Stomach (tissue), 9 donors: ENCODE measurements around the gene SGCA. TPM values are rescaled to one million over a fixed set of nuclear protein-coding genes. Genes with fewer than 3 reads are reported as not detected.

Source experiments
- DNase-seq, 2 donors: peaks; one replicate each; pipeline versions ENCODE4 v3.0.0 to v3.0.0-alpha.2; 2013 to 2019
- H3K27ac ChIP-seq, 5 donors: fragments of 200-600 bp in 4 of 5; sonication (generic) in 4 of 5; one replicate each; pipeline ENCODE4 v1.5.1; 2013 to 2019; ENCODE audit warnings: mild to moderate bottlenecking in 1 of 5, moderate library complexity in 1 of 5
- H3K27me3 ChIP-seq, 3 donors: fragments of 200-600 bp; sonication (generic); one replicate each; pipeline ENCODE4 v1.5.1; 2017 to 2019; ENCODE audit warnings: mixed run types in 1 of 3
- H3K36me3 ChIP-seq, 4 donors: fragments of 200-600 bp; sonication (generic); 1 replicate in 3 of 4; 2 replicates in 1 of 4; pipeline ENCODE4 v1.5.1; 2016 to 2019
- H3K4me1 ChIP-seq, 4 donors: fragments of 200-600 bp; sonication (generic); one replicate each; pipeline ENCODE4 v1.5.1; 2016 to 2019
- H3K4me3 ChIP-seq, 4 donors: fragments of 200-600 bp; sonication (generic) in 3 of 4; one replicate each; pipeline ENCODE4 v1.5.1; 2016 to 2019; ENCODE audit warnings: mild to moderate bottlenecking in 1 of 4
- H3K9me3 ChIP-seq, 4 donors: fragments of 200-600 bp; sonication (generic); one replicate each; pipeline ENCODE4 v1.5.1; 2016 to 2019
- CTCF ChIP-seq, 7 experiments: fragments of 450-650 bp in 4 of 7; fragments of 200-600 bp in 3 of 7; sonication (generic) in 3 of 7; IDR thresholded peaks; one replicate each; pipeline ENCODE4 v1.5.1; 2016 to 2019; ENCODE audit warnings: antibody characterized with exemption in 7 of 7, control low read depth in 2 of 7, mild to moderate bottlenecking in 1 of 7
- EP300 ChIP-seq: sonication (generic); formaldehyde crosslinking; IDR thresholded peaks from one replicate; pipeline ENCODE4 v1.6.1; 2017; ENCODE audit warnings: antibody characterized with exemption
- POLR2A ChIP-seq, 4 donors: fragments of 450-650 bp; IDR thresholded peaks; one replicate each; pipeline ENCODE4 v1.6.1; 2016; ENCODE audit warnings: antibody characterized with exemption in 4 of 4, control low read depth in 2 of 4, mild to moderate bottlenecking in 1 of 4, moderate library complexity in 1 of 4
- POLR2AphosphoS5 ChIP-seq, 3 donors: sonication (generic); formaldehyde crosslinking; IDR thresholded peaks; one replicate each; pipeline ENCODE4 v1.6.1; 2016; ENCODE audit warnings: antibody characterized with exemption in 3 of 3
- WGBS, 5 donors: extraction: QIAGEN DNeasy Blood & Tissue Kit in 3 of 5; methylation state at CpG; one replicate each; pipeline versions ENCODE4 v1.1.5 to v1.1.7; 2013 to 2018; 5-methylcytosine and 5-hydroxymethylcytosine counted together
- intact Hi-C: fragments of 100-400 bp; cut with DNase I; formaldehyde crosslinking; loops from one replicate; pipeline ENCODE4 v1.15.1; 2023; ENCODE audit warnings: low total_unique reads
- polyA plus RNA-seq, 3 donors: library from polyadenylated mRNA; stranded (reverse); fragments of 200-250 nt; gene quantifications; one replicate each; pipeline ENCODE4 v1.2.3, GENCODE V29; 2013
- total RNA-seq, 5 donors: library from RNA; depleted of rRNA; stranded (reverse); fragments of >200 nt; gene quantifications; one replicate each; pipeline versions ENCODE4 v1.1.0 to v1.2.3, GENCODE V29; 2014 to 2016
- donor health status: healthy with polysubstance abuse.
- donor health status: Bipolar disorder and iron deficiency.
- donor health status: healthy.

SGCA gene
- total and polyA plus RNA-seq, 8 donors, result 5.4 to 89.3 (median 15.1) TPM

- TF ChIP-seq POLR2AphosphoS5 (IDR thresholded peaks at IDR 0.05) (no peak), POLR2A (IDR thresholded peaks at IDR 0.05) (no peak), CTCF (IDR thresholded peaks at IDR 0.05) (no peak), EP300 (no peak)
- no peaks in the 10 kb centered on the region for H3K9me3 ChIP-seq
- H3K27ac ChIP-seq, result peak overlapping the region in 4 of 5 donors; percentile 89 to 97 (median 92)
- H3K36me3 ChIP-seq, result peaks cover 28 to 47% (median 44%) of the 10 kb centered on the region in 4 donors
- H3K4me3 ChIP-seq, result peak overlapping the region; percentile 75 to 93 (median 85)
- H3K27me3 ChIP-seq, result no peaks in the 10 kb centered on the region
- WGBS, 5 donors, result 67 to 76% (median 73%) methylated on average over 6 to 10 of the region's 10 CpGs
- intact Hi-C loops, result no loop called here
- peaks cover 40 to 82% (median 69%) of the 10 kb centered on the region in 4 donors for H3K4me1 ChIP-seq
- DNase-seq, result no peak
Measured at GRCh38 chr17:50146230-50146926, 19.4 kb upstream of the SGCA start.

DNA sequence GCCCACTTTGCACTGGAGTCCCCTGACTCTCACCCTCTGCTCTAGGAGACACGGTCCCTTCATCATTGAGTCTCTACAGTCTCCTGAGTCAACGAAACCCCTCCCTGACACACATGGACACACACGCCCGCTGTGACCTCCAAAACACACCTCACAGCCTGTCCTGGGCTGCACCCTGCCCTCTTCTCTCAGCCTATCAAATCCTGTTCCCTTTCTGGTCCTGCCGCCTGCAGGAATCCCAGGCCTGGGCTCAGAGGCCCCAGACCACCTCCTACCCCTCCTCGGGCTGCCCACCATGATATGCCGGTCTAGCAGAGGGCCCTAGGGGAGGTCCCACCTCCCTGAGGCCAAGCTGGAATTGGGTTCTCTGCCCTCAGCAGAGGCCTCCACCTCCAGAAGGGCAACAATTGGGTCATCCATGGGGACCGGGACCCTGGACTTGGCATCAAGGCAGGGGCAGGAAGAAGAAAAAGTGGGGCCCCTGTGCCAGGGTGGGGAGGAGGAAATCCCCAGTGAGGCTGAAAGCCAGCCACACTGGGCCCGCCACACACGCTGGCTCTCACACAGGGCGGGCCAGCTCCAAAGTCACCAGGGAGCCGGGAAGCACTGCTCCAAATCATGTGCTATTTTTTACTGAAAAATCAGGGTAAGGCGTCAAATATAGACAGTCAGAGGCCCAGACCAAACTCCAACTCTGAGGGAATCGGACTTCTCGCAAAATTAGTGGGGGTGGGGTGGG lies 18.7 kb upstream of the SGCA start:
- H3K4me3 ChIP-seq, result peak overlapping the region; percentile 75 to 93 (median 85)
- WGBS, 5 donors, result 19 to 36% (median 29%) methylated on average over 14 to 15 of the region's 15 CpGs
- no peak for DNase-seq
- H3K36me3 ChIP-seq, result peaks cover 23 to 40% (median 37%) of the 10 kb centered on the region in 4 donors
- H3K27me3 ChIP-seq, result no peaks in the 10 kb centered on the region
- no peaks in the 10 kb centered on the region for H3K9me3 ChIP-seq
- intact Hi-C loops, result no loop called here
- peak overlapping the region in 4 of 5 donors; percentile 89 to 97 (median 92) for H3K27ac ChIP-seq
- TF ChIP-seq POLR2AphosphoS5 (IDR thresholded peaks at IDR 0.05) (no peak), CTCF (IDR thresholded peaks at IDR 0.05) (no peak), EP300 (no peak), POLR2A (IDR thresholded peaks at IDR 0.05) (no peak)
- peaks cover 47 to 87% (median 76%) of the 10 kb centered on the region in 4 donors for H3K4me1 ChIP-seq

GRCh38 chr17:50147841-50148225 lies 18.0 kb upstream of the SGCA start:
- intact Hi-C loops, result no loop called here
- no peaks in the 10 kb centered on the region for H3K27me3 ChIP-seq
- peak overlapping the region; percentile 16 to 97 (median 92) for H3K27ac ChIP-seq
- peaks cover 54 to 87% (median 83%) of the 10 kb centered on the region in 4 donors for H3K4me1 ChIP-seq
- no peaks in the 10 kb centered on the region for H3K9me3 ChIP-seq
- no peak for TF ChIP-seq POLR2A (IDR thresholded peaks at IDR 0.05)
- no peak for TF ChIP-seq POLR2AphosphoS5 (IDR thresholded peaks at IDR 0.05)
- TF ChIP-seq EP300, result no peak
- no peak for TF ChIP-seq CTCF (IDR thresholded peaks at IDR 0.05)
- 0 to 7% (median 4%) methylated on average over 4 to 5 of the region's 5 CpGs for WGBS, 5 donors
- peaks cover 20 to 33% (median 29%) of the 10 kb centered on the region in 4 donors for H3K36me3 ChIP-seq
- peak in 1 of 2 donors; percentile 76 for DNase-seq
- peak overlapping the region; percentile 75 to 93 (median 85) for H3K4me3 ChIP-seq

DNA sequence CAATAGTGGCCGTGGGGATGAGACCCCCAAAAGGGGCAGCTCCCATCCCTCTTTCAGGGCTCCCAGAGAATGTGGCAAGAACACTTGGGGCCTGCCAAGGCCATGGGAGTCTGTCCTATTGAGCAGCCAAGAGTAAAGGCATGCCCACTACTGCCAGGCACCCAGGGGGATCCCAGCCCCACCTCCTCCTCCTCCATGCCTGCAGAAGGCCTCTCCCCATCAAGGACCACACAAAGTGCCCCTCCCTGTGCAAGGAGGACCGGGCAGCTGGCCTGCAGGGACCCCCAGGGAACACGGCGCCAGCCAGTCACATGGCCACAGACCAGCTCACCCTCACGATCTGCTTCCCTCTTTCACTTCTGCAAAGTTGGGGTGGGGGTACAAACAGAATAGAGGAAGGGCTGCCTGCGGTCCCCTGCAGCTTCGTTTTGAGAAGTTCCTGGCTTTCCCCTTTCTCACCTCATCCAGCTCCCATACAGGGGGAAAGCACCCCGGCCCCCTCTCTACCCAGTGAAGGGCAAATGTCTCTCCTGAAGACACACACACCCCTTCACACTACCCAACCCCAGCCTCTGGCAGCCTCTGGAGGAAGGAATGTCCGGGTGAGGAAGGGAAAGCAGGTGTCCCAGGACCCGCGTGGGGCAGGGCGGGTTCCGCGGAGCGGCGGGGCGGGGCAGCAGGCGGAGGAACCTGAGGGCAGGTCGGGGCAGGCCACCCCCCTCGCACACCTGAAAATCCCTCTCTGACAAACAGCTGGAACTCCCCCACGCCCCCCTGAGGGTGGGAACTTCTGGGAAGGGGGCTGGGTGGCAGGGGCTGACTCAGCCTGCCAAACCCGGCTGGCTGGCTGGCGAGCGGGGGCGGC lies 17.3 kb upstream of the SGCA start:
- intact Hi-C loops, result no loop called here
- no peak for TF ChIP-seq POLR2A (IDR thresholded peaks at IDR 0.05)
- peak in 1 of 3 donors; percentile 18 for TF ChIP-seq POLR2AphosphoS5 (IDR thresholded peaks at IDR 0.05)
- H3K9me3 ChIP-seq, result no peaks in the 10 kb centered on the region
- no peaks in the 10 kb centered on the region for H3K27me3 ChIP-seq
- H3K27ac ChIP-seq, result peak overlapping the region; percentile 24 to 97 (median 92)
- peaks cover 16 to 26% (median 23%) of the 10 kb centered on the region in 4 donors for H3K36me3 ChIP-seq
- peak; percentile 62 to 81 for DNase-seq
- WGBS, 5 donors, result 1 to 2% (median 1%) methylated on average over 13 to 25 of the region's 25 CpGs
- peak overlapping the region; percentile 75 to 93 (median 85) for H3K4me3 ChIP-seq
- peaks cover 55 to 91% (median 81%) of the 10 kb centered on the region in 4 donors for H3K4me1 ChIP-seq
